Activated CD4-positive, alpha-beta T cell treated with anti-CD3 and anti-CD28 coated beads, Interleukin-2, amount 50 U/mL, for 1 hour (primary cell): Measurements from ENCODE around the gene GREM2.

ENCODE experiments used
- DNase-seq: peaks from one replicate; pipeline ENCODE4 v3.0.0-alpha.2; 2020

Gene GREM2

GRCh38 chr1:240609527-240610060 lies 2.4 kb downstream of the GREM2 start:
- no peak for DNase-seq

- no peak for DNase-seq
These were observed 3.2 kb downstream of the GREM2 start for GRCh38 chr1:240608707-240609106.

GRCh38 chr1:240607006-240607405 lies 4.9 kb downstream of the GREM2 start:
- DNase-seq, result no peak

- no peak for DNase-seq
These were observed 9.8 kb downstream of the GREM2 start for GRCh38 chr1:240602189-240602588.

- no peak for DNase-seq
These were observed 12.1 kb downstream of the GREM2 start for GRCh38 chr1:240599830-240600229.

- DNase-seq, result no peak
These were observed 12.7 kb downstream of the GREM2 start for GRCh38 chr1:240599299-240599698.

- DNase-seq, result no peak
These were observed 13.5 kb downstream of the GREM2 start for GRCh38 chr1:240598216-240599001.

GRCh38 chr1:240597153-240597745 lies 14.7 kb downstream of the GREM2 start:
- no peak for DNase-seq

GRCh38 chr1:240595476-240595875 lies 16.5 kb downstream of the GREM2 start:
- no peak for DNase-seq

- DNase-seq, result no peak
These were observed 20.4 kb downstream of the GREM2 start for GRCh38 chr1:240591564-240591963.

GRCh38 chr1:240591078-240591477 lies 20.9 kb downstream of the GREM2 start:
- no peak for DNase-seq

GRCh38 chr1:240589585-240590110 lies 22.3 kb downstream of the GREM2 start:
- no peak for DNase-seq

- DNase-seq, result no peak
These were observed 25.9 kb downstream of the GREM2 start for GRCh38 chr1:240586006-240586405.

- no peak for DNase-seq
These were observed 29.0 kb downstream of the GREM2 start for GRCh38 chr1:240582953-240583352.

GRCh38 chr1:240579511-240579910 lies 32.4 kb downstream of the GREM2 start:
- no peak for DNase-seq

- DNase-seq, result no peak
These were observed 34.9 kb downstream of the GREM2 start for GRCh38 chr1:240577095-240577494.

- peak; percentile 6 for DNase-seq
These were observed 35.8 kb downstream of the GREM2 start for GRCh38 chr1:240575981-240576662.

GRCh38 chr1:240572328-240572727 lies 39.6 kb downstream of the GREM2 start:
- DNase-seq, result no peak

GRCh38 chr1:240571782-240572181 lies 40.2 kb downstream of the GREM2 start:
- no peak for DNase-seq

- DNase-seq, result no peak
These were observed 44.9 kb downstream of the GREM2 start for GRCh38 chr1:240567066-240567465.

- no peak for DNase-seq
These were observed 49.2 kb downstream of the GREM2 start for GRCh38 chr1:240562779-240563178.

- no peak for DNase-seq
These were observed 49.8 kb downstream of the GREM2 start for GRCh38 chr1:240562111-240562590.

- no peak for DNase-seq
These were observed 52.2 kb downstream of the GREM2 start for GRCh38 chr1:240559781-240560180.
